NCI-H446 (cell line): ENCODE measurements around the gene ITFG1.
A peak's percentile ranks its signal among the peaks of the same experiment; 100 is the strongest.
"Not testable (repeated sequence)": the region's sequence is repeated elsewhere in the genome, so short reads cannot be mapped to it uniquely, and the experiment has no call there.

Experiments used
- DNase-seq, 2 experiments: peaks; one replicate each; lab custom pipeline; 2025; lab: John Stamatoyannopoulos, UW

The ITFG1 gene

DNA sequence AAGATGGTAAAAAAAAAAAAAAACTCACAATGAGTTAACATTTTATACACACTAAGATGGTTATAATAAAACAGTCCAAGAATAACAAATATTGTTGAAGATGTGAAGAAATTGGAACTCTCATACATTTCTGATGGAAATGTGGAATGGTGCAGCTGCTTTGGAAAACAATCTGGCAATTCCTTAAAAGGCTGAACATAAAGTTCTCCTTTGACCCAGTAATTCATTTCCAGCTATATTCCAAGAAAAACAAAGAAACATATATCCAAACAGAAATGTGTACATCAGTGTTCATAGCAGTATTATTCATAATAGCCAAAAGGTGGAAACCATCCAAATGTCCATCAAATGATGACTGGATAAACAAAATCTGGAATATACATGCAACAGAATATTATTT, 219.8 kb downstream of the ITFG1 start:
- no peak for DNase-seq

DNA sequence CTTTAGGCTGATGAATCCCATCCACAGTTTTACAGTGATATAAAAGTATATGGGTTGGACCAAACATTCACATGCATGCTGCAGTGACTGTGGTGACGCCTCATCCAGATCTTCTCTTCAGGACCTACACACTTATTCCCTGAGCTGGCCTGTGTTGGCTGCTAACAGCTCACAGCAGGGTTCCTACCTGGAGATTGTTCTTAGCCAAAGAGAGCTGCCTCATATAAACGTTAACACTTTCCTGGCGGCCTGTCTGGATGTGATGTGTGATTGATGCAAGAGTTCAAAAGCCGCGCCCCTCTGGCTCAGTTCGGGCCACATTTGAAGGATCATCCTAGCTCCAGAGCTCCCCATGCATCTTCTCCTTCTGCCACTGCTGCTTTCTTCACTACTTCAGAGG, 224.1 kb downstream of the ITFG1 start:
- DNase-seq = no peak

DNA sequence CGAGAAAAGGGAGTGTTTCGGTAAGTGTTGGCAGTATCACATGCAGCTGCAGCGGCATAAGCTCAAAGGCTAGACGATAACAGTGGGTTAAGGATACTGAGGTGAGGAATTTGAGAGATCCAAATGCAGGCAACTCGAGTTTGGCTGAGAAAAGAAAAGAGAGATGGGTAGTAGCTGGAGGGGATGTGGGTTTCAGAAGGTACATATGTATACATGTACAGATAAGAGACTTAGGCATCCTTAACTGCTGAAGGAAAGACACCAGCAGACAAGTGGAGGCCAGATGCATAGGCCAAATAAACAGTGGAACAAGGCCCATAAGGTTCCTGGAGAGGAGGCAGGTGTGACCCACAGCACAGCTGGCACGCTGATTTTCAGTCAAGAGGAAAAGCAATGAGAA, 230.6 kb downstream of the ITFG1 start:
- no peak for DNase-seq

DNA sequence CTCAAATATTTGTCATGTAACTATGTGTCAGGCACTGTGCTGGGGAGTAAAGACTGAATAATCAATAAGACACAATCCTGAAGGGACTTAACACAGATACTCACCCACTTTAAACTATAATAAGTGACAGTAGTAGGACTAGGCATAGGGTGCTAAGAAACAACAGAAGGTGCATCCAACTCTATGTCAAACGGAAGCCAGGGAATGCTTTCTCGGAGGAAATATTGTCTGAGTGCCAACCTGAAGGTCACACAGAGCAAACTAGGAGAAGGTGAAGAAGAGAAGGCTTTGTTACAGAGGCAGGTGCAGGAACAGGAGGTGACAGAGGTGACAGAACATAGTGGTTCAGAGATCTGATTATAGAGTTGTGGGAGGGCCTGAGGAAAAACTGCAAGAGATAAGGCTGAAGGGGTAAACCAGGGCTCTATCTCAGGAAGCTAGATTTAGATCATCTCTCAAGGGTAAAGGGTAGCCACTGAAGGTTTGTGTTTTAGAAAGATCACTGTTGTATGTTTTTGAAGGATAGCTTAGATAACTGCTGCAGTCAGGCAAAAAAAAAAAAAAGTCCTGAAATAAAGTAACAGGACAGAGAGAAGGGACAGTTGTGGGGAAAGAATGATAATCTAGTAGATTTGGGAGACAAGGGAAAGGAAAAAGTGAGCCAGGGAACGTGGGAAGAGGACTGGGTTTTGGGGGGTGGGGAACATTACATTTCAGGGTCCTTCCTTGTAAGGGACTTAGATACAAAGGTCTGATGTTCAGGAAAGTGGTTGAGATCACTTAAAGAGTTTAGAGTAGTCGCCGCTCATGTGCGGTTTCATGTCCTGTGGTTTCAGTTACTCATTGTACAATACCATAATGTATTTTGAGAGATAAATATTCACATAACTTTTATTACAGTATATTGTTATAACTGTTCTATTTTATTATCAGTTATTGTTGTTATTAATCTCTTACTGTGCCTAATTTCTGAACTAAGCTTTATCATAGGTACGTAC, 231.5 kb downstream of the ITFG1 start:
- DNase-seq = no peak

DNA sequence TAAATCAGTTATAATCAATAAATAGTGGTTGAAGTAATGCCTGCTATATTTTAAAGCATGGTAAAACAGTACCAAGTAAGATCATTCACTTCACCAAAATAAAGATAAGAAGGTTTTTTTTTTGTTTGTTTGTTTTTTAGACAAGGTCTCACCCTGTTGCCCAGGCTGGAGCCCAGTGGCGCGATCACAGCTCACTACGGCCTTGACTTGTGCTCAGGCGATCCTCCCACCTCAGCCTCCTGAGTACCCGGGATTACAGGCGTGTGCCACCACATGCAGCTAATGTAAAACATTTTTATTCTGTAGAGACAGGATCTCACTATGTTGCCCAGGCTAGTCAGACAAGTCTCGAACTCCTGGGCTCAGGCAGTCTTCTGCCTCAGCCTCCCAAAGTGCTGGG, 232.6 kb downstream of the ITFG1 start:
- no peak for DNase-seq

DNA sequence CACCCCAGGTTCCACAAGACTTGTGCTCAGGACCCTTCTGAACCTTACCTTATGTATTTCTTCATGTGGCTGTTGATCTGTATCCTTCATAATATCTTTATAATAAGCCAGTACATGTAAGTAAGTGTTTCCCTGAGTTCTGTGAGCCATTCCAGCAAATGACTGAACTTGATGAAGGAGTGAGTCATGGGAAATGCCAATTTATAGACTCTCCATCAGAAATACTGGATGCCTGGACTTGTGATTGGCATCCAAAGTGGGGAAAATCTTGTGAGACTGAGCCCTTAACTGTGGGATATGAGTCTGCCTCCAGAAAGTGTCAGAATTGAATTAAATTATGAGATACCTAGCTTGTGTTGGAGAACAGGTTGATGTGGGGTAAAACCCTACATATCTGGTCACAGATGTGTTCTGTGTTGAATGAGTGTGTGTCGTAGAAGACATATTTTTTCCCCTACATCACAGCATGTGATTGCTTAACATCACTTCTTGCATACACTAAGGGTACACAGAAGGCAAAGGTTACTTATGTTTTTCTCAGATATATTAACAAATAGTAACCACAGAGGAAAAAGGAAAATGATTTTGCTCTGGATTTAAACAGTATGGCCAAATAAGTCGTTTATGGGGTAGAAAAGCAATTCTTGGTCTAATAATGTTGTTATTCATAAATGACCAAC, 247.0 kb downstream of the ITFG1 start:
- no peak for DNase-seq

DNA sequence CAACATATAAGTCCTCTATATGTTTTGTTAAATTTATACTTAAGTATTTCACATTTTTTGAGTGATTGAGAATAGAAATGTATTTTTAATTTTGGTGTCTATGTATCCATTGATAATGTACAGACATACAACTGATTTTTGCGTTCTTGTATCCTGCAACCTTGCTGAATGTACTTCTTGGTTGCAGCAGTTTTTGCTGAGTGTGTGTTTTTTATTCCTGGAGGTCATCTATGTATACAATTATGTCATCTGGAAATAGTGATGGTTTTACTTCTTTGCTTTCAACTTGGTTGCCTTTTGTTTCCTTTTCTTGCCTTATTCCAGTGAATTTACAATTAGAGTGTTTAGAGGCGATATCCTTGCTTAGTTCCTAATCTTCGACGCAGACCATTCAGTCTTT, 249.6 kb downstream of the ITFG1 start:
- DNase-seq = no peak

DNA sequence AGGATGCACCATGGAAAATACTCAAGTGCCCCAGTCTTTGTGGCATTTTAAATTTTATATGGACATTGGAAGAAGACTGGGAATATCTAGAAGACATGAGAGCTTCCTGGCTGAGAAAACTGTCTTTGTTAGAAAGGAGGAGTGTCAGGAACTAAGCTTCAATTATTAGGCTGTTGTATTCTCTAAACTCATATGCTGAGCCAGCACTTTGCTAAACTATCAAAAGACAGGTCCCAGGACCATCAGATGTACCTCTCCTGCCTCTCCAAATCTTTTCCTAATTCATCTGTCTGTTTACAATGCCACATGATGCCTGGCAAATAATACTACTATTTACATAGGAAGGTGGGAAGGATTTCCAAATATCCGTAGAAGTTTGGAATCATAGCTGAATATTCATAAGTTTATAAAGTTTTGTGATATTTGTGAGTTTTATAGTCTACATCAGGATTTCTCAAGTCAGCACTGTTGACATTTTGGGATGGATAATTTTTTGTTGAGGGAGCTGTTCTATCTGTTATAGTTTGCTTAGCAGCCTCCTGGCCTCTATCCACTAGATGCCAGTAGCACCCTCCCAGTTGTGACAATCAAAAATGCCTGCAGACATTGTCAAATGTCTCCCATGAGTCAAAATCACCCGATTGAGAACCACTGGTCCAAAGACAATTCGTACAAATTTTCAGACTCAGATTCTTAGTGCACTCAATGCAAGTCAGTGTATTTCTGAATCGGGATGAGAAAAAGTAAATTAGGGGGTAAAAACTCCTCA, 255.9 kb downstream of the ITFG1 start:
- no peak for DNase-seq

DNA sequence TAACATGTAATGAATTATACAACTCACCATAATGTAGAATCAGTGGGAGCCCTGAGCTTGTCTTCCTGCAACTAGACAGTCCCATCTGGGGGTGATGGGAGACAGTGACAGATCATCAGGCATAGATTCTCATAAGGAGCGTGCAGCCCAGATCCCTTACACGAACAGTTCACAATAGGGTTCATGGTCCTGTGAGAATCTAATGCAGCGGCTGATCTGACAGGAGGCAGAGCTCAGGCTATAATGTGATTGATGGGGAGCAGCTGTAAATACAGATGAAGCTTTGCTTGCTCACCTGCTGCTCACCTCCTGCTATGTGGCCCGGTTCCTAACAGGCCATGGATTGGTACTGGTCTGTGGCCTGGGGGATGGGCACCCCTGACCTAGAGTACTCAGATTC, 257.4 kb downstream of the ITFG1 start:
- DNase-seq = not testable (repeated sequence)

DNA sequence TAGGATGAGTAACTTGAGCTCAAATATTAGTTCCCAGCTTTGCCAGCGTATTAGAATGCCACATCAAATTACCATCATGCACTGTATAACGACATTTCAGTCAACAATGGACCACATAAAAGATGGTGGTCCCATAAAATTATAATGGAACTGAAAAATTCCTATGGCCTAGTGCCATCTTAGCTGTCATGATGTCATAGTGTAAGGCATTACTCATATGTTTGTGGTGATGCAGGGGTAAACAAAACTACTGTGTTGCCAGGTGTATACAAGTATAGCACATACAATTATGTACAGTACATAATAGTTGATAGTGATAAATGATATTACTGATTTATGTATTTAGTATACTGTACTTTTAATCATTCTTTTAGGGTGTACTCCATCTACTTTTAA, 262.7 kb downstream of the ITFG1 start:
- DNase-seq = no peak

DNA sequence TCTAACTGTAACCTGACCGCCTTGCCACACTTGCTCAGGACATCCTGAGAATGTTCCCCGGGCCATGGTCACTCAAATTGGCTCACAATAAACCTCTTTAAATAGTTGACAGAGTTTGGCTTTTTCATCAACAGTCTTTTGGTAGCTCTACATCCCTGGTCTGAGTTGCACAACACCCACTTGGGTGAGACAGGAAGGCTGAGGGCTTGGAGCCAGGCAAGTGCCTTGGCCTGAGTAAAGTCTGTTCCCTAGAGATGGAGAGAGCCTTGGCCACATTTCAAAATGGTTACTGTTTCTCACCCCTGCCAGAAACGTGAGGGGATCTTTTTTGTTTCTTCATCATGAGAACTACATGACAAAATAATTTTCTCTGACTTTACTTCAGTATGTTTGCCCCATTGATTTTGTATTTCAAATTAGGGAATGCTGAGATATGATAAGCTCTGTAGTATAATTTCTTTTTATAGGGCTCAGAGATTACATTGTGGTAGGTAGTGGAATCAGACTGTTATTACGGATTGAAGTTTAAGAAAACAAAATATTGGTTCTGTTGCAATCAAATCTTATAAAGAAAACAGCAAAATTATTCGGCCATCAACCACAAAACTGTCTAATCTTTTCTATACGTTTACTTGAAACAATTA, 263.2 kb downstream of the ITFG1 start:
- DNase-seq = peak in 1 of 2 experiments; percentile 17

DNA sequence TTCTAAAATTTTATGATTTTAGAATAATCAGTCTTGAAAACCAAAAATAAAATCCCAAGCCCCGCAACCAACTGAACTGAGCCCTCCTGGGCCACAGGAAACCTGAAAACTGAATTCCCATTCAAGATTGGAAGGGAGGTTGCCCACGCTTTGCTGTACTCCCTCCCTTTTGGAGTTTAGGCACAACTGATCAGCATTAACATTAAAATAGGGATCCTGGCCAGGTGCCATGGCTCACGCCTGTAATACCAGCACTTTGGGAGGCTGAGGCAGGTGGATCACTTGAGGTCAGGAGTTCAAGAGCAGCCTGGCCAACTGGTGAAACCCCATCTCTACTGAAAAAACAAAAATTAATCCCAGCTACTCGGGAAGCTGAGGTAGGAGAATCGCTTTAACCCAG, 264.4 kb downstream of the ITFG1 start:
- no peak for DNase-seq

DNA sequence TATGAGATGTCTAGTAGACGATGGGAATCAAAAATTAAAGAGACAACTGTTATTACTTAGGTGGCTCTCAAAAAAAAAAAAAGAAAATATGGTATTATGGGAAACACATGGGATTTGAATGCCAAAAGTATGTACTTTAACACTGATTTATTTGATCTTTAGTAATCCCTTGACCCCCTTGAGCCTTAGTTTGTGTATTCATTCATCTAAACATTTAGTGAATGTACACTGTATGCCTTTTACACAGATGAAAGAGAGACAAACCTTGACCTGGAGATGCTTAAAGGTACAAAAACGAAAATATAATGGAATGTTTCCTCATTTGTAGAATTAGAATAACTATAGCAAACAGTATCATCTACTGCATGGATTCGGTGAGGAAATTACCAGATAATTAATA, 278.5 kb downstream of the ITFG1 start:
- DNase-seq = no peak

DNA sequence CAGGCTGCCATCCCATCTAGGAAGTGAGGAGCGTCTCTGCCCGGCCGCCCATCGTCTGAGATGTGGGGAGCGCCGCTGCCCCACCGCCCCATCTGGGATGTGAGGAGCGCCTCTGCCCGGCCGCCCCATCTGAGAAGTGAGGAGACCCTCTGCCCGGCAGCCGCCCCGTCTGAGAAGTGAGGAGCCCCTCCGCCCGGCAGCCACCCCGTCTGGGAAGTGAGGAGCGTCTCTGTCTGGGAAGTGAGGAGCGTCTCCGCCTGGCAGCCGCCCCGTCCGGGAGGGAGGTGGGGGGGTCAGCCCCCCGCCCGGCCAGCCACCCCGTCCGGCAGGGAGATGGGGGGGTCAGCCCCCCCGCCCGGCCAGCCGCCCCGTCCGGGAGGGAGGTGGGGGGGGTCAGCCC, 279.8 kb downstream of the ITFG1 start:
- DNase-seq = not testable (repeated sequence)

DNA sequence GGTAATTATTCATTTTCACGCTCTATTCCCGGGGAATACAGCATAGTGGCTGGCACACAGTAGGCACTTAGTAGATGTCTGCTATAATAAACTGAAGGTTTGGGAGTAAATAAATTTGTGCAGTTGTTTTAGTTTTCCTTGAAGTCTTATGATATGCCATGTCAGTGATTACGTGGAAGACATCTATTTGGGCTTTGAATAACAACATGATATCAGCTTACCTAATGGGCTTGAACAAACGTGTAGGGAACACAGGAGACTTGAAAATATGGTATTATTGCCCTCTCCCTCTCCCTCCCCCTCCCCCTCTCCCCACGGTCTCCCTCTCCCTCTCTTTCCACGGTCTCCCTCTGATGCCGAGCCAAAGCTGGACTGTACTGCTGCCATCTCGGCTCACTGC, 280.8 kb downstream of the ITFG1 start:
- DNase-seq = no peak

DNA sequence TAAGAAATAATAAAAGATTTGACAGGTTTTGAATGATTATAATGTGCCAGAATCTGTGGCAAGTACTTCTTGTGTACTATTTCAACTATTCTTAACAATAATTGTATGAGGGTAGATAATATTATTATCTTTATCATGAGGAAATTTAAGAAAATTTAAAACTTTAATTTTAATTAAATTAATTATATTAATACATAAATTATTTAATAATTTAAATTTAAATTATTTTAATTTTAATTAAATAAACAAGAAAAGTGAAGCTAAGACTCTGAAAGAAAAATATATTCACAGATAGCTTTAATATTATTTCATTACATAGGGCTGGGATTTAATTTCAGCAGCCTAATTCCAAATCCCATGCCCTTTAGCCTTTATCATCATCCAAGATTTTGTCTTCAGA, 285.7 kb downstream of the ITFG1 start:
- no peak for DNase-seq

DNA sequence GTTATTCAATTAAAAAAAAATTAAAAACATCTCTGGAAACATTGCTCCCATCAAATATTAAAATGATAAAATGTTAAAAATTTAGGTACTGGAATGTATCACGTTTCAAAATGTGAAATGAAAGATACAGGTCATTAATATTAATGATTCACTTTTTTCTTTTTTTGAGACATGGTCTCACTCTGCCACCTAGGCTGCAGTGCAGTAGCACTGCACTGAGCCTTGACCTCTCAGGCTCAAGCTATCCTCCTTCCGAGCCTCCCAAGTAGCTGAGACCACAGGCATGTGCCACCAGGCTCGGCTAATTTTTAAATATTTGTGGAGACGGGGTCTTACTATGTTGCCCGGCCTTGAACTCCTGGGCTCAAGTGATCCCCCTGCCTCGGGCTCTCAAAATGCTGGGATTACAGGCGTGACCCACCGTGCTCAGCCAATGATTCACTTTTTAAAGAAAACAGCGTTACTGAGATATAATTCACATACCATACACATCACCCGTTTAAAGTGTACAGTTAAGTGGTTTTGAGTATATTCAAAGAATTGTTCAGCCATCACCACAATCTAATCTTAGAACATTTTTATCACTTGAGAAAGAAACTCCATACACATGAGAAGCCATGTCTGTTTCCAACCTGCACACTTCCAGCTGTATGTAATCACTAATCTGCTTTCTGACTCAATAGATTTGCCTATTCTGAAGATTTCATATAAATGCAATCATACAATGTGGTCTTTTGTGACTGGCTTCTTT, 298.0 kb downstream of the ITFG1 start:
- DNase-seq = no peak

DNA sequence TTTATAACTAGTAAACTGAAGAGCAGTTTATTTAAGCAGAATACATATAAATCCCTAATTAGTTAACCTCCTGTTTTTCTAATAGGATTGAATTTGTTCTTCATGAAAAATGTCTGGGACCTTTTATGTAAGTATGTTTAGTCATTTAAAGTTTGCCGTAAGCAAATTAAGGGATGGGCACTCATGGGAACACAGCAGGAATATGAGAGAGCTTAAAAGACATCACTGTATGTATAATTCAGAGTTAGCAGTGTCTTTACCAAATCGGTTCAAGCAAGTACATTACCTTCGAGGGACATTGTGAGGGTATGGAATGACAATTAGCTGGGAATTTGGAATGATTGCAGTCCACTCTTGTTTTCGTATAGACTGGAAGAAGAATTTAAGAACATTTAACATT, 299.4 kb downstream of the ITFG1 start:
- DNase-seq = no peak

DNA sequence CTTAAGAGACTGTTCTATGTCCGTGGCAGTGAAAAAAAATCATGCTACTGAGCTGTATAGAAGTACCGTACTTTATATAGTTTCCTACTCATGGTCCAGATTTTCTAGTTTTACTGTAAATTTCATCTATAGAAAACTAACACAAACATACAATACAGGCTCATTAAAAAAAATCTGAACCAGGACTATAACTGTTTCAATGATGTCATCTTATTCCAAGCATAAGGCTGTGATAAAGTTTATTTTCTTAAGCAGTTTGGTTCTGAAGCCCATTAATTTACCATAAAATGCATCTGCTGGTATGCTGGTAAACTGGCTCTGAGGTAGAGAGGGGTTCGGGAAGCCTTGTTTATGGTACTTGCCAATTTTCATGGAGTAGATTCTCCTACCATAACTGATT, 300.4 kb downstream of the ITFG1 start:
- no peak for DNase-seq

DNA sequence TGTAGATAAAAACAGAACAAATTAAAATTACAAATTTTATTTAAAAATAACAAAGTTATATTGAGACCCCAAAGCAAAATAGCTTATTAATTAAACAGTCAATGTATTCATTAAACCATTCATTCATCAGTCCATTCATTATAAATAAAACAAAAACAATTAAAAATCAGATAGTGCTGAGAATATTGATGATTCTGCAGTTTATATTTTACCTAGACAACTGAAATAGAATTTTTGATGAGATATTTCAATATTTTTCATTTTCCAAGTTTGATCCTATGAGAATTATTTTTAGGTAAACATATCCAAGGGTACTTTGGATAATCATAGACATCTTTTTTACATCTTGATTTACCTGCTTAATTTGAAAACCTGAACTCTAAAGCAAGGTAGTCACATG, 301.9 kb downstream of the ITFG1 start:
- no peak for DNase-seq

DNA sequence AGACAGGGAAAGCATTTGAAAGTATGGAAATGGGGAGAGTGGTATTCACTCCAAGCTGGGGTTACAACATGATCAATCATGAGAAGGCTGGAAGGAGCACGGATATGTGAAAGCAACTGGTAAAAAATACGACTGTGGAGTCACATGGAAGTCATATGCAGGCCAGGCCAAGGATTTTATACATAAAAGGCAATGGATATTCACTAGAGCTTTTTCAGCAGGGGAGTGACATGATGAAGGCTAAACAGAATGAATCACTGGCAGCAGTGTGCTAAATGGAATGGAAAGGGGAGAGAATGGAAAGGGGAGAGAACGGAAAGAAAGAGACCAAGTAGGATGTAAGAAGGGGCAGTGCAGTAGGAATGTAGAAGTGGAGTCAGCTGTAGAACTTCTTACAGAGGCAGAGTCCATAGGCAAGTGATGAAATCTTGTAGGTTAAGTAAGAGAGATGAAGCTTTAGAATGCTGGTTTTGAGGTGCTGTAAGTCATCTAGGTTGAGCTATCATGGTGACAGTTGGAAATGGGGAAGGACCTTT, 304.1 kb downstream of the ITFG1 start:
- DNase-seq = no peak
